C4-2B (cell line): Measurements from ENCODE around the gene KCNJ4.
"Not testable (repeated sequence)": the region's sequence is repeated elsewhere in the genome, so short reads cannot be mapped to it uniquely, and the experiment has no call there.

Experiments
- CTCF ChIP-seq: fragments of 450-650 bp; conservative IDR thresholded peaks from 2 replicates; pipeline ENCODE4 v1.5.1; 2017; ENCODE audit warnings: mild to moderate bottlenecking
- ZFX ChIP-seq: fragments of 450-650 bp; IDR thresholded peaks from 2 replicates; pipeline ENCODE4 v1.6.1; 2017

DNA sequence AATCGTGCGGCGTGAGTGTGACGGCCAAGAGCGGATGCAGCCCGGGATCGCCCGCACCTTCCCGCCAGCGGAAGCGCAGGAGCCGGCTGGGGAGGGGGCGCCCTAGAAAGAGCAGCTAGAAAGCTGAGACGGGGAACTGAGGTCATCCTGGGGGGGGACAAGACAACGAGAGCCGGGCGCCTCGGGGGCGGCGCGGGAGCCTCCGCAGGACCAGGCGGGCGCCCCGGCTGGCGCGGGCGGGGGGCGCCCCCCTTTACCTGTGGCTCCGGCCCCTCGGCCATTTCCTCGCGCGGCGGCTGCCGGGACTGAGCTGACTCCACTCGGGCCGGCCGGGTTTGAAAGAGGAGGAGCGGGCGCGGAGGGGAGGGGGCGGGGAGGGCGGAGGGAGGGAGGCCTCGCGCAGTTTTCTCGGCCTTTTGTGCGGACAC, 56.8 kb downstream of the KCNJ4 start:
- TF ChIP-seq CTCF, ZFX: not testable (repeated sequence)
